ENCODE measurements around the gene EIF5.

The EIF5 gene

DNA sequence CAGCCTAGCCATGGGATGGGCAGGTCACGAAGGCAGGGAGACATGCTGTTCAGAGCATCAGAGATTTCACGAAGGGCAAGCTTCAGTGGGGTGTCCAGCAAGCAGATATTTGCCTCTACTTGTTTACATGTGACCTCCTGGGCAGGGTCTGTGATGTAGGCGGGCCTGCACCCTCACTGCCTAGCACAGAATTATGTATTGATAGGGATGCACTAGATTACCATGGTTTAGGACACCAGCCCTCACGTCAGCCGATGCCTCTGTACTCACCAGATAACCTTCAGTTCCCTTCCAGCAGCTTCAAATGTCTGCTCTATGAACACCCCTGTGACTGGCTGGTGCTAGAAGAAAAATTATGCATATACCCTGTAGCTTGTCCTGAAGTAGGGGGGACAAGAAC, 5.1 kb upstream of the EIF5 start:
- Histone ChIP-seq H3K4me3 (ENCODE audit: low read length) (no peak overlapping the region), H3K4me1 (ENCODE audit: control insufficient read depth, low read length) (peaks cover 29% of the 10 kb centered on the region), H3K27ac (ENCODE audit: low read depth, low read length) (no peak overlapping the region)

DNA sequence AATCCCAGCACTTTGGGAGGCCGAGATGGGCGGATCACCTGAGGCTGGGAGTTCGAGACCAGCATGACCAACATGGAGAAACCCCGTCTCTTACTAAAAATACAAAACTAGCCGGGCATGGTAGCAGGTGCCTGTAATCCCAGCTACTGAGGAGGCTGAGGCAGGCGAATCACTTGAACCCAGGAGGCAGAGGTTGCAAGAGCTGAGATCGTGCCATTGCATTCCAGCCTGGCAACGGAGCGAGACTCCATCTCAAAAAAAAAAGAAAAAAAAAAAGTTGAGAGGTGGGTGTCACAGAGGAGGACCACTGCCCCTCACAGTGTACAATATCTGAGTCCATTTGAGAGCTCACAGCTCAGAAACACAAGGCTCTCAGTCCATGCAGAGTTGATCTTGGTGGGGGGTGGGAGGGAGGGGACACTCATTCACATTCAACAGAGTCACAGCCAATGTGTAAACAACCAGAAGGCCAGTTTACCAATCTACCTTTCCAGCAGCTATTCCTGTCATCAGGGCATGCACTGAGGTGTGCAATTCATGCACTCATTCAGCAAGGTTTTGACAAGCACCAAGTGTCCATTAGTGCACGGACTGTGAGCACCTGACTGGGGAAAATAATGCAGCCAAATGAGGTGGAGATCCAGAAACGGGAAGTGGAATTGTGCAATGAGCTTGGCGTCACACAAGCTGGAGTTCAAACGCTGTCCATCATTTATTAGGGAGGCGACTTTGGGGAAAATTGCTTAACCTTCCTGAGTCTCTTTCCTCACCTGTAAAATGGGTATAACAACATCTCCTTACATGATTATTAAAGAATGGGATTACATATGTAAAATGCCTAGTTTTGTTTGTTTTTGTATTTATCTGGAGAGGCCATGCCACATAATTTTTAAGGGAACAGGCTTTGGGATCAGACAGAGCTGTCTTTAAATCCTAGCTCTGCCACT, 4.4 kb upstream of the EIF5 start:
- TF ChIP-seq, protein P1, sequence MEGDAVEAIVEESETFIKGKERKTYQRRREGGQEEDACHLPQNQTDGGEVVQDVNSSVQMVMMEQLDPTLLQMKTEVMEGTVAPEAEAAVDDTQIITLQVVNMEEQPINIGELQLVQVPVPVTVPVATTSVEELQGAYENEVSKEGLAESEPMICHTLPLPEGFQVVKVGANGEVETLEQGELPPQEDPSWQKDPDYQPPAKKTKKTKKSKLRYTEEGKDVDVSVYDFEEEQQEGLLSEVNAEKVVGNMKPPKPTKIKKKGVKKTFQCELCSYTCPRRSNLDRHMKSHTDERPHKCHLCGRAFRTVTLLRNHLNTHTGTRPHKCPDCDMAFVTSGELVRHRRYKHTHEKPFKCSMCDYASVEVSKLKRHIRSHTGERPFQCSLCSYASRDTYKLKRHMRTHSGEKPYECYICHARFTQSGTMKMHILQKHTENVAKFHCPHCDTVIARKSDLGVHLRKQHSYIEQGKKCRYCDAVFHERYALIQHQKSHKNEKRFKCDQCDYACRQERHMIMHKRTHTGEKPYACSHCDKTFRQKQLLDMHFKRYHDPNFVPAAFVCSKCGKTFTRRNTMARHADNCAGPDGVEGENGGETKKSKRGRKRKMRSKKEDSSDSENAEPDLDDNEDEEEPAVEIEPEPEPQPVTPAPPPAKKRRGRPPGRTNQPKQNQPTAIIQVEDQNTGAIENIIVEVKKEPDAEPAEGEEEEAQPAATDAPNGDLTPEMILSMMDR (IDR thresholded peaks at IDR 0.05; ENCODE audit: low read depth, low read length, poor library complexity, severe bottlenecking): no peak
- no peak for TF ChIP-seq EZH2phosphoT487 (IDR thresholded peaks at IDR 0.05; ENCODE audit: borderline replicate concordance, low read length)
- Histone ChIP-seq H3K4me2 (ENCODE audit: low read length) (peak overlapping the region; percentile 54), H3K9me3 (ENCODE audit: control insufficient read depth, insufficient read depth, low read length) (peaks cover 5% of the 10 kb centered on the region; the same call in 1 of the 2 replicates), H3K27me3 (ENCODE audit: control insufficient read depth, low read length) (no peaks in the 10 kb centered on the region; the same call in 1 of the 2 replicates), H3K79me2 (ENCODE audit: control insufficient read depth, low read length) (peaks cover 20% of the 10 kb centered on the region), H3K4me3 (ENCODE audit: low read length) (peak overlapping the region; percentile 22), H3K36me3 (ENCODE audit: control insufficient read depth, low read length) (peaks cover 8% of the 10 kb centered on the region), H3K4me1 (ENCODE audit: control insufficient read depth, low read length) (peaks cover 29% of the 10 kb centered on the region), H3K9me2 (replicated peaks; ENCODE audit: control insufficient read depth, low read length) (no peaks in the 10 kb centered on the region), H3K27ac (ENCODE audit: low read depth, low read length) (no peak overlapping the region), H3F3A (ENCODE audit: control insufficient read depth, insufficient read depth) (peaks cover 5% of the 10 kb centered on the region), H4K20me1 (ENCODE audit: control insufficient read depth, insufficient read depth, low read depth, low read length) (no peaks in the 10 kb centered on the region)

More for the DNA sequence above, 5.1 kb upstream of the EIF5 start:
- peaks cover 5% of the 10 kb centered on the region for H3F3A ChIP-seq (ENCODE audit: control insufficient read depth, insufficient read depth)
- H3K4me2 ChIP-seq (ENCODE audit: low read length): no peak overlapping the region
- peaks cover 4% of the 10 kb centered on the region; the same call in 1 of the 2 replicates for H3K36me3 ChIP-seq (ENCODE audit: control insufficient read depth, low read length)
- H3K9me2 ChIP-seq (replicated peaks; ENCODE audit: control insufficient read depth, low read length): no peaks in the 10 kb centered on the region
- peaks cover 5% of the 10 kb centered on the region; the same call in 1 of the 2 replicates for H3K9me3 ChIP-seq (ENCODE audit: control insufficient read depth, insufficient read depth, low read length)
- H3K79me2 ChIP-seq (ENCODE audit: control insufficient read depth, low read length): peaks cover 14% of the 10 kb centered on the region
- TF ChIP-seq EZH2phosphoT487 (IDR thresholded peaks at IDR 0.05; ENCODE audit: borderline replicate concordance, low read length): no peak
- TF ChIP-seq, protein P1 (IDR thresholded peaks at IDR 0.05; ENCODE audit: low read depth, low read length, poor library complexity, severe bottlenecking): no peak
- H3K27me3 ChIP-seq (ENCODE audit: control insufficient read depth, low read length): no peaks in the 10 kb centered on the region; the same call in 1 of the 2 replicates
- H4K20me1 ChIP-seq (ENCODE audit: control insufficient read depth, insufficient read depth, low read depth, low read length): no peaks in the 10 kb centered on the region

- Histone ChIP-seq H3K79me2 (ENCODE audit: control insufficient read depth, low read length) (peaks cover 29% of the 10 kb centered on the region), H3K36me3 (ENCODE audit: control insufficient read depth, low read length) (peaks cover 17% of the 10 kb centered on the region), H3K4me2 (ENCODE audit: low read length) (peak overlapping the region; percentile 54), H3F3A (ENCODE audit: control insufficient read depth, insufficient read depth) (peaks cover 7% of the 10 kb centered on the region), H3K9me2 (replicated peaks; ENCODE audit: control insufficient read depth, low read length) (no peaks in the 10 kb centered on the region), H4K20me1 (ENCODE audit: control insufficient read depth, insufficient read depth, low read depth, low read length) (peaks cover 6% of the 10 kb centered on the region), H3K4me3 (ENCODE audit: low read length) (peak overlapping the region; percentile 22), H3K9me3 (ENCODE audit: control insufficient read depth, insufficient read depth, low read length) (peaks cover 5% of the 10 kb centered on the region; the same call in 1 of the 2 replicates), H3K27ac (ENCODE audit: low read depth, low read length) (no peak overlapping the region), H3K27me3 (ENCODE audit: control insufficient read depth, low read length) (no peaks in the 10 kb centered on the region; the same call in 1 of the 2 replicates), H3K4me1 (ENCODE audit: control insufficient read depth, low read length) (peaks cover 34% of the 10 kb centered on the region)
- no peak for TF ChIP-seq EZH2phosphoT487 (IDR thresholded peaks at IDR 0.05; ENCODE audit: borderline replicate concordance, low read length)
Observed at GRCh38 chr14:103330536-103330935, 3.5 kb upstream of the EIF5 start.
